A673 (cell line): ENCODE results near the gene SLC25A52.
"Not testable (repeated sequence)": the region's sequence is repeated elsewhere in the genome, so short reads cannot be mapped to it uniquely, and the experiment has no call there.

Experiments used
- EZH2 ChIP-seq: fragments of 200-600 bp; sonication (generic); IDR thresholded peaks from 2 replicates; pipeline ENCODE4 v1.6.1; 2017; ENCODE audit warnings: borderline replicate concordance, low read depth, mild to moderate bottlenecking, mixed read lengths, antibody characterized with exemption, low read length; ENCODE audit not compliant: poor library complexity, severe bottlenecking
- TF ChIP-seq, protein P1 (sequence below): fragments of 300-800, 200-600 bp; sonication (generic); conservative IDR thresholded peaks from 2 replicates; pipeline ENCODE4 v1.5.1; 2017; ENCODE audit warnings: low read depth, mild to moderate bottlenecking, antibody characterized with exemption, low read length, moderate library complexity, mixed read lengths

- TF ChIP-seq, protein P1, sequence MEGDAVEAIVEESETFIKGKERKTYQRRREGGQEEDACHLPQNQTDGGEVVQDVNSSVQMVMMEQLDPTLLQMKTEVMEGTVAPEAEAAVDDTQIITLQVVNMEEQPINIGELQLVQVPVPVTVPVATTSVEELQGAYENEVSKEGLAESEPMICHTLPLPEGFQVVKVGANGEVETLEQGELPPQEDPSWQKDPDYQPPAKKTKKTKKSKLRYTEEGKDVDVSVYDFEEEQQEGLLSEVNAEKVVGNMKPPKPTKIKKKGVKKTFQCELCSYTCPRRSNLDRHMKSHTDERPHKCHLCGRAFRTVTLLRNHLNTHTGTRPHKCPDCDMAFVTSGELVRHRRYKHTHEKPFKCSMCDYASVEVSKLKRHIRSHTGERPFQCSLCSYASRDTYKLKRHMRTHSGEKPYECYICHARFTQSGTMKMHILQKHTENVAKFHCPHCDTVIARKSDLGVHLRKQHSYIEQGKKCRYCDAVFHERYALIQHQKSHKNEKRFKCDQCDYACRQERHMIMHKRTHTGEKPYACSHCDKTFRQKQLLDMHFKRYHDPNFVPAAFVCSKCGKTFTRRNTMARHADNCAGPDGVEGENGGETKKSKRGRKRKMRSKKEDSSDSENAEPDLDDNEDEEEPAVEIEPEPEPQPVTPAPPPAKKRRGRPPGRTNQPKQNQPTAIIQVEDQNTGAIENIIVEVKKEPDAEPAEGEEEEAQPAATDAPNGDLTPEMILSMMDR = not testable (repeated sequence)
- not testable (repeated sequence) for TF ChIP-seq EZH2
These were observed 31.5 kb downstream of the SLC25A52 start for GRCh38 chr18:31729196-31729595.
